Dendritic cell treated with granulocyte-macrophage colony-stimulating factor and Interleukin-4, amounts not matched to agents 40 ng/mL and 50 ng/mL, for 4 days (primary cell): ENCODE data around the gene DPP4.

Source experiments
- H3K27ac Mint-ChIP-seq: one replicate; pipeline ENCODE4 v1.8.0; 2022; ENCODE audit warnings: mild to moderate bottlenecking, mixed read lengths
- H3K27me3 Mint-ChIP-seq: one replicate; pipeline ENCODE4 v1.8.0; 2022; ENCODE audit warnings: mild to moderate bottlenecking, mixed read lengths
- H3K36me3 Mint-ChIP-seq: one replicate; pipeline ENCODE4 v1.8.0; 2022; ENCODE audit warnings: low read depth, mixed read lengths
- H3K4me1 Mint-ChIP-seq: one replicate; pipeline ENCODE4 v1.8.0; 2022; ENCODE audit warnings: low read depth, mixed read lengths
- H3K4me3 Mint-ChIP-seq: one replicate; pipeline ENCODE4 v1.8.0; 2022; ENCODE audit warnings: mild to moderate bottlenecking, moderate library complexity, mixed read lengths
- H3K9me3 Mint-ChIP-seq: one replicate; pipeline ENCODE4 v1.8.0; 2022; ENCODE audit warnings: mixed read lengths
- intact Hi-C: fragments of 100-400 bp; cut with micrococcal nuclease; formaldehyde crosslinking; loops from one replicate; pipeline ENCODE4 v1.15.0; 2022

Gene DPP4

DNA sequence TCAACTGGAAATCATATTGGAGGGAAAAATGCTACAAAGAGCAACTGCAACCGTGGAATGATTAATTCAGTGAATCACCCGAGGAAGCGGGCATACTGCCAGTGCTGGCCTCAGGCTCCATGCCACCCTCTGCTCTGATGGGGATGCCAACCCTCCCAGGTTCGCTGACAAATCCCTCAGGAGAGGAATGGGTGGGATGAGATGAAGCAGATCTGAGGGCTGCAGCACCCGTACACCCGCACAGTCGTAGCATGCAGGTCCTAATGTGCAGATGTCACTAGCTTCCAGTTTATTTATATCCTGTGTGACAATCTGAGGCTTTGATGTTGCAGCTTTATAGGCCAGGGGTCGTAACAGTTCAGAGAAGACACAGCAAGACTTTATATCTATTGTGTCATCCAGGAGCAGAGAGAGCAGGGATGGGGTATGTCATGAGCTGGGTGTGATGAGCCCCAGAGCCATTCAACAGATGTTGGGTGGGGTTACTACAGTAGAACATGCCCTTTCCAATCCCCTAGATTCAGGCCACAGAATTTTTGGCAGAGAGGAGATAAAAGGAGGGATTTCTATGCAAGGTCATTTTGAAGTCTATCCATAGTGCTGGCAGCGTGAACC is 44.6 kb downstream of the DPP4 start:
- intact Hi-C loops: no loop called here
- H3K36me3 Mint-ChIP-seq: no peaks in the 10 kb centered on the region
- H3K4me3 Mint-ChIP-seq: no peak overlapping the region
- no peak overlapping the region for H3K27ac Mint-ChIP-seq
- peaks cover 5% of the 10 kb centered on the region for H3K4me1 Mint-ChIP-seq
- no peaks in the 10 kb centered on the region for H3K9me3 Mint-ChIP-seq
- no peaks in the 10 kb centered on the region for H3K27me3 Mint-ChIP-seq

DNA sequence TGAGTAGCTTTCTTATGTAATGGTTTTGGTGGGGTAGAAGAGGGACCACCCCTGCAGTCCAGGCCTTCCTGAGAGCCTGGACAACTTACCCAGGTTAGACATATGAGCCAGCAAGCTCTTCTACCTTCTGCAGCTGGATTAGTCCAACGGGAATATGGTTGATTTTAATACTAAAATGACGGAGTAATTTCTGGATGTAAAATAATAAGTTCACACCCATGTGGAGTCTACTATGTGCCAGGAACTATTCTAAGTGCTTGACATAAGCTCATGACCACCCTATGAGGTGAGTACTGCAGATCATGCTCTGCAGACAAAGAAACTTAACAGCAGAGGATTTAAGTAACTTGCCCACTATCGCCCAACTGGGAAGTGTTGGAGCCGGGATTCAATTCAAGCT is 45.5 kb downstream of the DPP4 start:
- Mint-ChIP-seq H3K4me3 (no peak overlapping the region), H3K36me3 (no peaks in the 10 kb centered on the region), H3K27ac (no peak overlapping the region), H3K4me1 (peaks cover 6% of the 10 kb centered on the region), H3K27me3 (no peaks in the 10 kb centered on the region), H3K9me3 (no peaks in the 10 kb centered on the region)
- intact Hi-C loops: no loop called here

- peaks cover 4% of the 10 kb centered on the region for H3K27me3 Mint-ChIP-seq
- H3K4me3 Mint-ChIP-seq: no peak overlapping the region
- intact Hi-C loops: no loop called here
- peaks cover 6% of the 10 kb centered on the region for H3K4me1 Mint-ChIP-seq
- H3K27ac Mint-ChIP-seq: no peak overlapping the region
- no peaks in the 10 kb centered on the region for H3K9me3 Mint-ChIP-seq
- H3K36me3 Mint-ChIP-seq: no peaks in the 10 kb centered on the region
Observed at GRCh38 chr2:162025121-162025911, 48.7 kb downstream of the DPP4 start.

DNA sequence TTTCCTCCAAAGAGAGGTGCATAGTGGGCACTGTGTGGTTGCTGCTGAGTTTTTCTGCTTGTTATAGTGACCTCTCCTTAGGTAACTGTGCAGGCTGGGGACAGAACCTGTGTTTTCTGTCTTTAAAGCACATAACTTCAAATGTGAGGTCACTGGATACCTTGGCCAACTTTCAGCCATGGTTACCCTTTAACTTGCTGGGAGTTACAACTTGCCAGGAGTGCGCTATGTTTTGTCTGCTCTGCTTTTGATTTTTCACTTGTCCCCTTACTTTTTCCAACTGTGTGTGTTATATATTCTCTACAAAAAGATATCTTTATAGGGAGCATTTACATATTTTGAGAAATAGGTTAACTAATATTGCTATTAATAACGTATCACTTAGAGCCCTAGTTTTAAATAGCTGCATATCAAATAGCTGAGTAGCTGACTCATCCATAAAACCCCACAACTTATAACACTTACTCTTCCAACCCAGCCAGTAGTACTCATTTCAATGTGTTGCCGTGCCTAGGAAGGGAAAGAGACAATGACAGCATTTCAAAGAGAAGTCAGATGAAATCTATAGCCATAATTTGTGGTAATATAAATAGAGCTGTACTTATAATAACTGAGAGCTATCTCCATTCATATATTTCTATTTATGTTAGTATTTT is 51.6 kb downstream of the DPP4 start:
- Mint-ChIP-seq H3K36me3 (no peaks in the 10 kb centered on the region), H3K27ac (no peak overlapping the region), H3K4me1 (peaks cover 6% of the 10 kb centered on the region), H3K9me3 (no peaks in the 10 kb centered on the region), H3K4me3 (no peak overlapping the region), H3K27me3 (peaks cover 5% of the 10 kb centered on the region)
- intact Hi-C loops: no loop called here

GRCh38 chr2:162021516-162022058 is 52.4 kb downstream of the DPP4 start:
- intact Hi-C loops: no loop called here
- Mint-ChIP-seq H3K27me3 (peaks cover 7% of the 10 kb centered on the region), H3K4me3 (no peak overlapping the region), H3K27ac (no peak overlapping the region), H3K4me1 (peaks cover 6% of the 10 kb centered on the region), H3K9me3 (no peaks in the 10 kb centered on the region), H3K36me3 (no peaks in the 10 kb centered on the region)

DNA sequence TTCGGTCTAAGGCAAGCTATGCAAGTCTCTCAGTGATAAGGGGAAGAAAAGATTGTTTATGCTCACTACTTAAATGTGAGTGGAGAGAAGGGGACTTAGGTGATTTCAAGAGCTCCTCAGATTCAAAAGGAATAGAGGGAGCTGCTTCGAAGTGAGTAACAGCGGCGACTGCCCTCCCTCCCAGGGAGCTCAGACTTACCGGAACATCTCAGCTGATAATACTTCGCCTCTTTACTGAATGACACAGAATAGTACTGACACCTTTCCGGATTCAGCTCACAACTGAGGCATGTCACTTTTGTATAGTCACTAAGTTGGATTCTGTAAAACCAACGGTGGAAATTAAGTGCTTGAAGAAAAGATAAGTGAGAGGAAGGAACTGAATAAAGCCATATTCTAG is 55.5 kb downstream of the DPP4 start:
- Mint-ChIP-seq H3K4me3 (no peak overlapping the region), H3K36me3 (no peaks in the 10 kb centered on the region), H3K27ac (no peak overlapping the region), H3K27me3 (peaks cover 7% of the 10 kb centered on the region), H3K4me1 (peaks cover 9% of the 10 kb centered on the region), H3K9me3 (no peaks in the 10 kb centered on the region)
- intact Hi-C loops: no loop called here

DNA sequence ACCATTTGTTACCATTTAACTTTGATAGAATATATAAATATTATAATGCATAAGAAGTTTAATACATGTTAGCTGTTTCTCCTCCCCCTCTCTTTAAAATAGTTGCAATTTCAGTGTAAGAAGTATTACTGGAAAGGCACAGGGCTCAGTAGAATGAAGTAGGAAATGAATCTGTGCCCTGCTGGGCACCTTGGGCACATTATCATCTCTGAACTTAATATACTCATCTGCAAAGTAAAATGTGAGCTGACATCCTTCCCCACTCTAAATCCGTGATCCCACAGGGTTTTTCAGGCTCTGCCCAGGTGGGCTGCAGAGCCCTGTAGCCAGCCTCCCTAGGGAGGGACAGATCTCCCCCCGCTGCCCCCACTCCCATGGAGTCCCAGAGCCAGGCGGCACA is 56.8 kb downstream of the DPP4 start:
- Mint-ChIP-seq H3K4me3 (no peak overlapping the region), H3K27me3 (peaks cover 7% of the 10 kb centered on the region), H3K27ac (no peak overlapping the region), H3K9me3 (no peaks in the 10 kb centered on the region), H3K4me1 (peaks cover 20% of the 10 kb centered on the region), H3K36me3 (no peaks in the 10 kb centered on the region)
- intact Hi-C loops: no loop called here

DNA sequence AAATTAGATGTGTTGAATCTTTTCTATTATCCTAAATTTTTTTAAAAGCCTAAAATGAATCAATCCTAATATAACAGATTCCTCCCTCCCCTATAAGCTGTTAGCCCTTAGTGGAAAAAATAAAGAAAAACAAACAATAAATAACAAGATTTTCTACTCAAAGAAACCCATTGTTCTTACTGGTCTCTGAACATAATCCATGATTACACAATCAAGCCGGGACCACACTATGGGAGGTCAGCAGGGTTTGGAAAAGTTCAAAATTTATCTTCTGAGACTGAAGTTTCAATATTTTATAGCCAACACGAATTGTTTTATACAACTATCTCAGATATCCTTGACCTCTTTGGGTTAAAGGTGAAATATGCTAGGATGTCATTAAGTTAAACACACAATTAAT is 57.9 kb downstream of the DPP4 start:
- peaks cover 3% of the 10 kb centered on the region for H3K27me3 Mint-ChIP-seq
- no peaks in the 10 kb centered on the region for H3K36me3 Mint-ChIP-seq
- intact Hi-C loops: no loop called here
- H3K4me1 Mint-ChIP-seq: peaks cover 20% of the 10 kb centered on the region
- H3K4me3 Mint-ChIP-seq: no peak overlapping the region
- no peak overlapping the region for H3K27ac Mint-ChIP-seq
- no peaks in the 10 kb centered on the region for H3K9me3 Mint-ChIP-seq

- H3K9me3 Mint-ChIP-seq: no peaks in the 10 kb centered on the region
- peaks cover 20% of the 10 kb centered on the region for H3K4me1 Mint-ChIP-seq
- no peak overlapping the region for H3K4me3 Mint-ChIP-seq
- H3K36me3 Mint-ChIP-seq: no peaks in the 10 kb centered on the region
- peaks cover 3% of the 10 kb centered on the region for H3K27me3 Mint-ChIP-seq
- intact Hi-C loops: loop anchor here (5.0 kb wide), 1 partner anchor 37 kb away; no protein-coding TSS in a partner anchor
- peak overlapping the region; percentile 94 for H3K27ac Mint-ChIP-seq
Observed at GRCh38 chr2:162014751-162015150, 59.3 kb downstream of the DPP4 start.

GRCh38 chr2:162013514-162014475 is 60.2 kb downstream of the DPP4 start:
- no peaks in the 10 kb centered on the region for H3K36me3 Mint-ChIP-seq
- no peaks in the 10 kb centered on the region for H3K9me3 Mint-ChIP-seq
- H3K27me3 Mint-ChIP-seq: peaks cover 3% of the 10 kb centered on the region
- intact Hi-C loops: loop anchor here (5.0 kb wide), 1 partner anchor 36 kb away; no protein-coding TSS in a partner anchor
- peak overlapping the region; percentile 66 for H3K4me3 Mint-ChIP-seq
- H3K4me1 Mint-ChIP-seq: peaks cover 20% of the 10 kb centered on the region
- peak overlapping the region; percentile 94 for H3K27ac Mint-ChIP-seq

DNA sequence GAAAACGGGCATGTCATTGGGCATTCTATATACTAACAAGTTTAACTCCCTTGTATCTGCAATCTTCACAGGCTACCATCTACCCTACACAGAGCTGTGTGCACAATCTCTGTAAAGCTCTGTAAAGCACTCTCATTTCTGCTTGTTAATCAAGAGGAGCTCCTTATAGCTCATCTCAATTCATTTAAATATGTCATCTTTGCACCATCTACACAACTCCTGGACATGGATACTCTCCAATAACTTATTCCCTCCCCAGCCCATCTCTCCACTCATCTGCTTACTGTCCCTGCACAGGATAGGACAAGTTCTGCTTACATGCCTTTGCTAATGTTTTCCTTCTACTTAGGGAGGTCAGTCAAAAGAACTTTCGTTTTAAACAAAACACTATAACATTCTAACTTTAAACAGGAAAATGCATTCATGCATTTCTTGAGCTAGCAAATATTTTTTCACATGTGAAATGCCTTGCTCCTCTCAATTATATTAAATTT is 61.4 kb downstream of the DPP4 start:
- Mint-ChIP-seq H3K9me3 (no peaks in the 10 kb centered on the region), H3K27me3 (peaks cover 3% of the 10 kb centered on the region), H3K36me3 (no peaks in the 10 kb centered on the region), H3K27ac (peak overlapping the region; percentile 94), H3K4me1 (peaks cover 20% of the 10 kb centered on the region), H3K4me3 (no peak overlapping the region)
- intact Hi-C loops: loop anchor here (5.0 kb wide), 1 partner anchor 35 kb away; no protein-coding TSS in a partner anchor

DNA sequence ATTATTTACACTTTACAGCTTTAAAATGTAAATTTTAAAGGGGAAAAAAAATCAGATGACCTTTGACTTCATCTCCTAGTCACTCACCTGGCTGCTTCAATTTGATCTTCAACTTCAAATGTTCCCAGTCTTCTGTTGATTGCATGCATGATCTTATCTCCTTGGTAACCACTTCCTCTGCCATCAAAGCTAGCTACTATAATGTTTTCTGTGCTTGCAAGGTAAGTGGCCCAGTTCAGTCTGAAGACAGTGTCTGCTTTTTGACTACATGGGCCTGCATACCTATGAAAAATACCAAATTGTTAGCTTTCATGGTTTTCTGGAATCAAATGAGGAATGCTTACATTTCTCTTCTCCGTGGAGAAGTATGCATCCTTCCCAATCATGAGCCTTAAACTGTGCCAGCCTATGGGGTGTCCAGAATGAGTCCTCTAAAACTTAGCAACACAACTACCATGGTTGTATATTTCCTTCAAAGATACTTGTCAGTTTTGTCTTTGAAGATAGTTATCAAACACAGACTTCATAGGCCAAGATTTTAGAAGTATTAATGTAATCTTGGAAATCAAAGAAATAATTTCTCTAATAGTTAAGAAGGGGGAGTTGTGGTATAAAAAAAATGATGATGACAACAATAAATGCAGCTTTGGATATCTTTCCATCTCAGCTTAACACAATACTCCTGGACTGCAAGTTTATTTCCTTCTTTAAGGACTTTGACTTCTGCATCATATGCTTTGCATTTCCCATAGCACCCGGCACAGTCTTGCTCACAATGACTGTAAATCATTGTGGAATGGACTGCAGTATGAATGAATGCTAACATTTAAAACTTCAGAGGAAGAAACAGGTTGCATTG is 62.1 kb downstream of the DPP4 start:
- peaks cover 20% of the 10 kb centered on the region for H3K4me1 Mint-ChIP-seq
- H3K36me3 Mint-ChIP-seq: no peaks in the 10 kb centered on the region
- H3K9me3 Mint-ChIP-seq: no peaks in the 10 kb centered on the region
- peak overlapping the region; percentile 94 for H3K27ac Mint-ChIP-seq
- H3K27me3 Mint-ChIP-seq: no peaks in the 10 kb centered on the region
- intact Hi-C loops: loop anchor here (5.0 kb wide), 1 partner anchor 35 kb away; no protein-coding TSS in a partner anchor
- H3K4me3 Mint-ChIP-seq: no peak overlapping the region
